Effector CD8-positive, alpha-beta T cell (primary cell): Measurements from ENCODE around the gene UBE2E1.
A peak's percentile ranks its signal among the peaks of the same experiment; 100 is the strongest.

ENCODE experiments used
- DNase-seq: peaks from one replicate; lab custom pipeline; 2025; lab: John Stamatoyannopoulos, UW
- total RNA-seq, 4 experiments: gene quantifications; one replicate each; lab custom pipeline; 2026; lab: John Stamatoyannopoulos, UW

UBE2E1 gene
- total RNA-seq = 32.9 to 59.8 (median 35.7) reads per million in 4 experiments

DNA sequence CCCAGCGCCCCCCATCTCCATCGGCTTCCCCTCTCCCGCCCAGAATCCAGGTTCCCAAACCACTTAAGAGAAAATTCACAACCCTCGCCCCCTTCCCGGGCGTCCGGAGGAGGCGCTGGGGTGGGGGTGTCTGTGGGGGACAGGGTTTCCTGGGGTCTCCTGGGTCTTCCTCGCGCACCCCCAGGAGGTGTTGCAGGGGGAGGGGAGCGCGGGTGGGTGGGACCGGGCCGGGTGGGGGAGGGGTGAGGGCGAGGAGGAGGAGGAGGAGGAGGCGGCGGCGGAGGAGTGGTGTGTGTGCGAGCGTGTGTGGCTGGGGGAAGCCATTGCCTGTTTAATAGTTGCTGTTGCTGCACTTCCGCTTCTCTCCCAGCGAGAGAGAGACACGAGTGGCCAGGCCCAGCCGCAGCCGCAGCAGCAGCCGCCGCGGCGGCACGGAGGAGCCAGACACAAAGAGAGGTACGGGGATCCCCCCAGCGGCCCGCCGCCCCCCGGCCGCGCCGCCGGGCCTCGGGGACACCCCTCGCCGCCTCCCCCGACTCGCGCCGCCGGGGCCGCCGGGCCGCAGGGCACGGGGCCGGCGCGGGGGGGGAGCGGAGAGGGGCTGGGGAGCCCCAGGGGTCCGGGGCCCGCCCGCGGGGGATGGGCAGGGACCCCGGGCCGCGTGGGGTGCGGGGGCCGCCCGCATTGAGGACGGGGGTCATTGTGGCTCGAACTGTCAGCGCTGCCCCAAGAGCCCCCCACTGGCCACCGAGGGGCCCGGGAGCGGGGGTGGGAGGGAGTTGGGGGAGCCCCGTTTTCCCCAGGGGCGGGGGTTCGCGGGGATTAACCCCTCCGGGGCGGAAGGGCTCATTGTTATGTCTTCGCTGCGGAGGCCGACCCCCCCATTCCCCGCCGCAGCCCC lies at the start of gene UBE2E1:
TSS of gene UBE2E1 (plus strand) at position 323 of the 901 bp plus-strand sequence. CDS start 1,315 bp downstream, outside the sequence.
- peak; percentile 46 for DNase-seq

DNA sequence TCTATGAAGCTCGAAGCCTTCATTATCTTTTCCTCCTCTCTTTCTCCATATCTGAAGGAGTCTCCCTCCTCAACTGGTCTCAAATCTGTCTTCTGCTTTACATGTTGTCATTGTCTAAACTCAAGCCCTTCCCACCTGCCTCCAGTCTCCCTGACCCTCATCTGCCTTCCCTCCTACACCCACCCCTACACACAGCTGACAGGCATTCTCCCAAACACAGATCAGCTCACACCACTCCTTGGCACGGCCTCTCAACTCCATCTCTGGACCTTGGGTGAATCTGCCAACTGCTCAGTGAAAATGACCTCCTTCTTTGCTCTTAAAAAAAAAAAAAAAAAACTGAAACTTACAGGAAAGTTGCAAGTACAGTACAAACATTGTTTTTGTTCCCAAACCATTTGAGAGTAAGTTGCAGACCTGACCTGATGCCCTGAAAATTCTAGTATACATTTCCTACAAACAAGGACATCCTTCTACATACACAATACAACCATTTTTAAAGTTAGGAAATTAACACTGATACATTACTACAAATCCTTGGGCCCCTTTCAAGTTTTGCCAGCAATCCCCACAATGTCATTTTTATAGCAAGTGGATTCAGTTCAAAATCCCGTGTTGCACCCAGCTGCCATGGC lies 49.4 kb upstream of the UBE2E1 start:
- no peak for DNase-seq

GRCh38 chr3:23758253-23758838 lies 47.4 kb upstream of the UBE2E1 start:
- DNase-seq = no peak

DNA sequence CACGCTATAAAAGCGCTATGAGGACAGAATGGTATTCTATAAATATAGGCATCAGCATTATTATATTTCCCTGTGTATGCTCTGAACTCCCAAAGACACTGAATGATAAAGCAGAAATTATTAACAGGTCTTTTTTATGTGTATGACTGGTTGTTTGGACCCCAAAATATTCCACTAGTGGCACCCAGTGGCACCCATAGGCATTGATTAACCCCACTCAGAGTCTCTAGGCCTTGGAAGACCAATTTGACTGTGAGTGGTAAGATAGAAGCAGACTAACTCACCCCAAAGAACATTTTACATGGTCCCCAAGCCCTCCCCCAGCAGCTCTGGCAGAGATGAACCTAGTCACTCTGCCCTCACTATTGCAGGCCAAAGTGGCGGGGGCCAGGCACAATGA lies 45.4 kb upstream of the UBE2E1 start:
- DNase-seq = no peak

GRCh38 chr3:23760871-23761373 lies 44.8 kb upstream of the UBE2E1 start:
- DNase-seq = no peak

DNA sequence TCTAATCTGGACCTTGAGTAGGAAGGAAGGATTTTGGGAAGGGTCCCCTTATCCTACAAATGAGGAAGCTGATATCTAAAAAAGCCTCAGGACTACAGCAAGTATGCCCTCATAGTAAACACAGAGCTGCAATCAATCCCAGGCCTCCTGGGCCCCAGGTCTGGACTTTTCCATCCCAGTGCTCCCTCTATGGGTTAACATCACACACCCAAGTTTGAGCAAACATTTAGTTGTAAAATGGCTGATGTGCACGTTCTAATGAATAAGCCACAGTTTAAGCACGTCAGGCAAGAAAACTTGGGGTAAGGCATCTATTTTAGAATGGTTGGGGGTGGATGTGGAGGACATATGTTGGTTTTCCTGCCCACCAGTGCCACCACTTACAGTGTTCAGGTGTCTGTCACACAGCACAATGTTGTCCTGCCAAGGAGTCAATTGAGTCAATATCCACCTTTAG lies 44.3 kb upstream of the UBE2E1 start:
- DNase-seq = no peak

GRCh38 chr3:23762214-23762613 lies 43.5 kb upstream of the UBE2E1 start:
- DNase-seq = no peak

GRCh38 chr3:23762759-23763477 lies 42.8 kb upstream of the UBE2E1 start:
- DNase-seq = no peak

DNA sequence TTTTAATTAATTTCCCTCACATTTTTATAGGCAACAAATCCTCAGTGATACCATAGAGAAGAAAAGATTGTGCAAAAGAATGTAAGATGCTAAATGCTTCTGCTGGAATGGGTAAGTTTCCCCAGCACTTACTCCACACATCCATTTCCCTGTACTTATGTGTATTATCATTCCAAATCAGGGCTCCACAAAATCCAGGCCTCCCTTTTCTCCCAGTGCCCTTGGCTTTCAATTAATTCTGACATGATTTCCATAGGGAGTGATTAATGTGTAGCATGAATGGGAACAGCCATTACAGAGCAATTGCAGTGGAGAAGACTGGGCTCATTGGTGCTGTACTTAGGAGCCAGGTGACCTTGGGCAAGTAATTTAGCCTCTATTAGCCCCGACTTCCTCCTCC lies 41.3 kb upstream of the UBE2E1 start:
- no peak for DNase-seq

DNA sequence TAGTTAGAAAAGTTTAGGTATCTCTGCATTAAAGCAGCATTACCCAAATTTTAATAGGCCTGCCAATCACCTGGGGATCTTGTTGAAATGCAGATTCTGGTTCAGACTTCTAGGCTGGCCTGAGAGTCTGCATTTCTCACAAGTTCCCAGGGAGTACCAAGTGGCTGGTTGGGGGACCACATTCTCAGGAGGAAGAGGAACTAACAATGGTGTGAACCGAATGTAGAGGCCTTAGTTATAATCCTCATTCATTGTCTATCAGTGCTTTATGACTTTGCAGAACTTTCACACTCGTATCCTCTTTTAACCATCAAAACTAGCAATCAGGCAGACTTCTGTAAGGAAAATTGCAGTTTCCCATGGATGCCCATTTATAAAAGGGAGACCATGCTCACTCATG lies 38.2 kb upstream of the UBE2E1 start:
- DNase-seq = no peak

DNA sequence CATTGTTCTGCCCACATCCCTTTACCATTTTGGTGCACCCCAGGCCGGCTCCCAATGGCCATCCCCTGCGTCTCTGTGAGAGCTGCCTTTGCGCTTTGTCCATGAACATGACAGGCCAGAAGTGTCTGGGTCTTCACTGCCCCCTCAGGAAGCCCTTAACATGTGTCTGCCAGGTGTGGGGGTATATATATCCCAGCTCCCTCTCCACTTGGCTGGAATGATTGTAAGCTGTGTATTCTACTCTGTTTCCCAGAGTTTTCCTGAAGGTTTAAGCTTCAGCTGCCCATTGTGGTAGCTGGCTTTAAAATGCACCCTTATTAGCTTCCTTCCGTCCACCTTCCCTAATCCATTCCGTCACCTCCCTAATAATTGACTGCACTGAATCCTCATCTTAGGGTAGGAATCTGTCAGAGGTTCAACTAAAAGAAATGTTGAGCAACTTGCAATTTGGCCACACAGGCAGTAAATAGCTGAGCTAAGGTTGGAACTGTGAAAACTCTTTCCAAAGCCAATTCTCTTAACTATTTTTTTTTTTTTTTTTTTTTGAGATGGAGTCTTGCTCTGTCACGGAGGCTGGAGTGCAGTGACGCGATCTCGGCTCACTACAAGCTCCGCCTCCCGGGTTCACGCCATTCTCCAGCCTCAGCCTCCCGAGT lies 30.4 kb upstream of the UBE2E1 start:
- DNase-seq = no peak

DNA sequence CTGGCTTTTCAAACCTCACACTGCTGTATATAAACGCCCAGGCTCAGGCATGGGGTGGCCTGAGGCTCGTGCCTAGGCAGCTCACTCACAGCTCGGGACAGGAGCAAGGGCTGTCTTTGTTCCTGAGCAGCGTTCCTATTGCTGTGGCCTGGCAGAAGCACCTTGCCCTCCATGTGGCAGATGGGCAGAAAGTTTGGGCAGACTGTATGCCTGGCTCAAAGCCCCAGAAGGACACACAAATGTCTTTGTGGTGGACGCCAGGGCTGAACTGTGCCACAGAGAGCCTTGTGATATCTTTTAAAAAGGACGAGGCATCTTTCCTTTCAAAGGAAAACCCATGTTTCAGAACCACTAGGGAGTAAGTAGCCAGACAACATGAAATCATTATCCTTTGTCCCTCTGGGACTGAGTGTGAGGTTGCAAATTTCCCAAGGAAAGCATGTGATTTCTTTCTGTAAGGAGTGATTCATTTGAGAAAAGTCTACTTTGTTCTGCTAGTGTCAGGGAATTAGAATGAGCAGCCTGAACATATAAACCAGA lies 29.3 kb upstream of the UBE2E1 start:
- no peak for DNase-seq

GRCh38 chr3:23778446-23778845 lies 27.3 kb upstream of the UBE2E1 start:
- DNase-seq = no peak

DNA sequence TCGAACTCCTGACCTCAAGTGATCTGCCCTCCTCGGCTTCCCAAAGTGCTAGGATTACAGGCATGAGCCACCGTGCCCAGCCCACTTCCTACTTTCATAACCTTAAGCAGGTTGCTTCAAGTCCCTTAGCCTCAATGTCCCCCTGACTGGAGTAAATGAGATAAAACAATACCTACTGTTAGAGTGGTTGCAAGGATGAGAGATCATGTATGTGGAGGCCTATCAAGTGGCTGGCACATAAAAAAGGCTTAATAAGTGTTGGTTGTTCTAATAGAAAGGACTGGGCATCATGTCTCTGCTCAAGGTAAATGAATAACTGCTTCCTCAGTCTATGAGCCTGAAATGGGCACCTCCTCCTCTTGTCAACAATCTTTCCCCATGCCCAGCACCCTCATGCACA lies 25.9 kb upstream of the UBE2E1 start:
- no peak for DNase-seq

DNA sequence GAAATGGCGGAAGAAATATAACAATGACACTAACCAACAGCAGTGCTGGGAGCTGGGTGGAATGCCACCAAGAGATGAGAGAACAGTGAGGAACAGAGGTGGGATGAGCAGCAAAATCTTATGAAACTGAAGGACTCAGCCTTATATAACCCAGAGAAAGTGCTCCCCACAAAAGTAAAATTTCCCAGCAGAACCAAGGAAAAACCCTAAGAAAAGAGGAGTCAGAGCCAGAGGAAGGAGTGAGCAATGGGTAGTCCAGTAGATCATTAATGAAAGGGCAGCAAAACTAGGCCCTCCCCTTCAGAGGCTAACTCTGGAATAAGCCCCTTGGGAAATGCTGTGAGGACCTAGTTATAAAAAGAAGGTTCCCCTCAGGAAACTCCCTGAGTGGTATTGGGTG lies 24.7 kb upstream of the UBE2E1 start:
- no peak for DNase-seq

GRCh38 chr3:23781871-23782270 lies 23.9 kb upstream of the UBE2E1 start:
- DNase-seq = no peak

GRCh38 chr3:23785097-23785645 lies 20.6 kb upstream of the UBE2E1 start:
- no peak for DNase-seq

GRCh38 chr3:23785882-23786281 lies 19.9 kb upstream of the UBE2E1 start:
- DNase-seq = no peak

GRCh38 chr3:23791678-23792077 lies 14.1 kb upstream of the UBE2E1 start:
- no peak for DNase-seq

GRCh38 chr3:23793528-23794134 lies 12.1 kb upstream of the UBE2E1 start:
- DNase-seq = no peak
